Type B pancreatic cell (in vitro differentiated cells): Measurements from ENCODE around the gene NUDT3. TPM values are rescaled to one million over a fixed set of nuclear protein-coding genes. Genes with fewer than 3 reads are reported as not detected.
A peak's percentile ranks its signal among the peaks of the same experiment; 100 is the strongest.

Experiments
- DNase-seq: peaks from one replicate; pipeline ENCODE4 v3.0.0; 2021; ENCODE audit warnings: mixed read lengths; ENCODE audit not compliant: unreplicated experiment; ENCODE audit errors: extremely low spot score
- H3K27ac Mint-ChIP-seq: 2 replicates; pipeline ENCODE4 v1.8.0; 2021; ENCODE audit warnings: mild to moderate bottlenecking, mixed read lengths
- H3K27me3 Mint-ChIP-seq: 2 replicates; pipeline ENCODE4 v1.8.0; 2021; ENCODE audit warnings: mixed read lengths
- H3K36me3 Mint-ChIP-seq: 2 replicates; pipeline ENCODE4 v1.8.0; 2021; ENCODE audit warnings: mixed read lengths
- H3K4me1 Mint-ChIP-seq: one replicate; pipeline ENCODE4 v1.8.0; 2021; ENCODE audit warnings: mixed read lengths; ENCODE audit not compliant: unreplicated experiment
- H3K4me3 Mint-ChIP-seq: 2 replicates; pipeline ENCODE4 v1.8.0; 2021; ENCODE audit warnings: mild to moderate bottlenecking, mixed read lengths
- H3K9me3 Mint-ChIP-seq: 2 replicates; pipeline ENCODE4 v1.8.0; 2021; ENCODE audit warnings: mixed read lengths
- CTCF ChIP-seq: fragments of 200-600 bp; sonication (generic); conservative IDR thresholded peaks from 2 replicates; pipeline ENCODE4 v1.5.0; 2021; ENCODE audit warnings: antibody characterized with exemption, mild to moderate bottlenecking
- total RNA-seq: library from RNA; stranded (reverse); gene quantifications from 2 replicates; pipeline ENCODE4 v1.2.1, GENCODE V29; 2021; ENCODE audit warnings: low replicate concordance

NUDT3 gene
- total RNA-seq, 1 donor from 2014 or later: 31.9 TPM

GRCh38 chr6:34284563-34285447, 107.7 kb downstream of the NUDT3 start:
- no peak for TF ChIP-seq CTCF
- peak overlapping the region; percentile 31 for H3K27ac Mint-ChIP-seq
- no peaks in the 10 kb centered on the region for H3K27me3 Mint-ChIP-seq
- peaks cover 24% of the 10 kb centered on the region for H3K36me3 Mint-ChIP-seq
- peaks cover 16% of the 10 kb centered on the region for H3K4me1 Mint-ChIP-seq
- DNase-seq: no peak
- H3K4me3 Mint-ChIP-seq: no peak overlapping the region
- no peaks in the 10 kb centered on the region for H3K9me3 Mint-ChIP-seq

GRCh38 chr6:34281702-34282334, 110.7 kb downstream of the NUDT3 start:
- Mint-ChIP-seq H3K4me1 (peaks cover 24% of the 10 kb centered on the region), H3K27ac (no peak overlapping the region), H3K27me3 (no peaks in the 10 kb centered on the region), H3K9me3 (no peaks in the 10 kb centered on the region), H3K36me3 (peaks cover 19% of the 10 kb centered on the region), H3K4me3 (no peak overlapping the region)
- no peak for DNase-seq
- TF ChIP-seq CTCF: no peak

DNA sequence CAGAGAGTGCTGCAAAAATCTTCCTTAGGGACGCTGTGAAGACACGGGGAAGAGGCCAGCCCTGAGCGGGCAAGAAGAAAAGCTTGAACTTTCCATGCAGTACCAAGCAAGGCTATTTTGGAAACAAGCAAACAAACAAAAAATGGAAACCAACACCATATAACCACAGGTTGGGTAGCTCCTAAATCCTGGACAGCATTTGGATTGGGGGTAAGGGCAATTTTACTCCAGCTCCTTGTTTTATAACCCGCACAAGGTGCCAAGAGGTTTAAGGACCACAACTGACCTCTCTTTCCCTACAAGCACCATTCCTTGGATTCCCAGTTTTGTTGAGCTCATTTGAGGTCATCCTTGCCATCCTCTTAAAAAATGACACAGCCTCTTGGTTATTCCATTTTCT, 112.3 kb downstream of the NUDT3 start:
- DNase-seq: no peak
- no peak for TF ChIP-seq CTCF
- Mint-ChIP-seq H3K4me3 (no peak overlapping the region), H3K27me3 (no peaks in the 10 kb centered on the region), H3K27ac (no peak overlapping the region), H3K9me3 (no peaks in the 10 kb centered on the region), H3K36me3 (peaks cover 15% of the 10 kb centered on the region), H3K4me1 (peaks cover 21% of the 10 kb centered on the region)

- Mint-ChIP-seq H3K4me1 (peaks cover 11% of the 10 kb centered on the region), H3K27ac (no peak overlapping the region), H3K9me3 (no peaks in the 10 kb centered on the region), H3K4me3 (no peak overlapping the region), H3K27me3 (no peaks in the 10 kb centered on the region), H3K36me3 (peaks cover 10% of the 10 kb centered on the region)
- no peak for DNase-seq
- no peak for TF ChIP-seq CTCF
Observed at GRCh38 chr6:34278833-34279232, 113.6 kb downstream of the NUDT3 start.

- no peak for DNase-seq
- TF ChIP-seq CTCF: no peak
- H3K9me3 Mint-ChIP-seq: no peaks in the 10 kb centered on the region
- no peak overlapping the region for H3K27ac Mint-ChIP-seq
- no peak overlapping the region for H3K4me3 Mint-ChIP-seq
- H3K36me3 Mint-ChIP-seq: peaks cover 9% of the 10 kb centered on the region
- peaks cover 11% of the 10 kb centered on the region for H3K4me1 Mint-ChIP-seq
- no peaks in the 10 kb centered on the region for H3K27me3 Mint-ChIP-seq
Observed at GRCh38 chr6:34277763-34278112, 114.7 kb downstream of the NUDT3 start.
